Body of pancreas (tissue), 4 donors: ENCODE results near the gene LY6G6F. TPM values are rescaled to one million over a fixed set of nuclear protein-coding genes. Genes with fewer than 3 reads are reported as not detected.

Experiments
- ATAC-seq: fragments of 150-250 bp; one replicate; pipeline ENCODE4 v1.9.1; 2016
- DNase-seq, 4 donors: peaks; one replicate each; pipeline ENCODE4 v3.0.0-alpha.2; 2019
- H3K27ac ChIP-seq, 4 donors: fragments of 200-600 bp; sonication (generic); 1 replicate in 3 of 4; 2 replicates in 1 of 4; pipeline versions ENCODE4 v1.5.1 to v1.6.1; 2016 to 2019; ENCODE audit warnings: mild to moderate bottlenecking in 1 of 4, mixed read lengths in 1 of 4, moderate library complexity in 1 of 4
- H3K27me3 ChIP-seq, 2 donors: fragments of 200-600 bp; sonication (generic); one replicate each; pipeline ENCODE4 v1.6.0; 2016; ENCODE audit warnings: mild to moderate bottlenecking in 1 of 2
- H3K36me3 ChIP-seq, 2 donors: fragments of 200-600 bp; sonication (generic); replicated peaks in 1 of 2; 2 replicates each; pipeline ENCODE4 v1.5.1; 2016; ENCODE audit warnings: low read depth in 2 of 2; ENCODE audit not compliant: insufficient read depth in 1 of 2
- H3K4me1 ChIP-seq: fragments of 200-600 bp; sonication (generic); one replicate; pipeline ENCODE4 v1.6.0; 2016
- H3K4me3 ChIP-seq, 2 donors: fragments of 200-600 bp; sonication (generic); 1 replicate in 1 of 2; 2 replicates in 1 of 2; pipeline ENCODE4 v1.5.1; 2016 to 2019
- H3K9me3 ChIP-seq, 3 donors: fragments of 200-600 bp; sonication (generic); 1 replicate in 2 of 3; 2 replicates in 1 of 3; pipeline ENCODE4 v1.5.1; 2016
- POLR2A ChIP-seq, 3 donors: fragments of 450-650 bp; IDR thresholded peaks; one replicate each; pipeline ENCODE4 v1.6.1; 2016; ENCODE audit warnings: antibody characterized with exemption in 3 of 3, mild to moderate bottlenecking in 2 of 3
- WGBS, 2 donors: methylation state at CpG; one replicate each; pipeline ENCODE4 v1.1.5; 2017; 5-methylcytosine and 5-hydroxymethylcytosine counted together
- intact Hi-C: fragments of 100-400 bp; cut with DNase I; formaldehyde crosslinking; loops from one replicate; pipeline ENCODE4 v1.15.1; 2023
- total RNA-seq, 2 donors: library from RNA; depleted of rRNA; stranded (reverse); fragments of >200 nt; gene quantifications; one replicate each; pipeline ENCODE4 v1.1.0, GENCODE V29; 2016
- TF ChIP-seq, protein P1 (sequence below), 7 experiments: fragments of 450-650 bp in 4 of 7; fragments of 200-600 bp in 3 of 7; sonication (generic) in 3 of 7; IDR thresholded peaks; one replicate each; pipeline ENCODE4 v1.5.1; 2016 to 2019; ENCODE audit warnings: antibody characterized with exemption in 7 of 7

The LY6G6F gene
- total RNA-seq, 2 donors from 2014 or later: not detected

DNA sequence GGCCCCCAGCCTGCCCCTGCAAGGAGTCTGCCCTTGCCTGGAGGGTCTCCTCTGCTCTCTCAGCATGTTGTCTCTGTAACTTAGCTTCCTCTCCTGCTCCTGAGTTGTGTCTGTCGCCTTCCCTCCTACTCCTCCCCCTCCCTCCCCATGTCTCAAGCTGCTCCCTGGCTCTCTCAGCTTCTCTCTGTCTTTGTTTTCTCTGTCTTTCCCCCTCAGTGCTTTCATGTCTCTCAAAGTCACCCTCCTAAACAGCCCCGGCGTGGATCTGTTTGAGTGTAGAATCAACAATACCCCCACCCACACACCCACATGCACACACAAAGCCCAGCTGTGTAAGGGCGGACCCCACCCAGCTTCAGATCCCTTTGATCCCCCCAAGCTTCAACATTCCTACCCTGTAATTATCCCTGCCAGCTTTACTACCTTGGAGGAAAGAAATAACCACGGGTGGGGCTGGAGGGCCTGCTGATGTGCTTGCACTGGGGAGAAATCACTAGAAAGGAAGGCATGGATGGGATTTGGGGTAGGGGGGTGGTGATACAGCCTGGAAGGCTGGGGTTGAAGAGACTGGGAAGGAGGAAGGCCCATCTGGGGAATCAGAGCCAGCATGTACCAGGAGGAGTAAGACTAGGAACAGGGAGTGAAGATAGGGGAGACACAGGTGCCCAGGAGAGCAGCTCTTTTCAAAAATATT is 7.5 kb downstream of the LY6G6F start:
- Histone ChIP-seq H3K4me3 (no peak overlapping the region), H3K36me3 (no peaks in the 10 kb centered on the region), H3K27me3 (no peaks in the 10 kb centered on the region), H3K9me3 (no peaks in the 10 kb centered on the region), H3K4me1 (peaks cover 11% of the 10 kb centered on the region), H3K27ac (no peak overlapping the region)
- no peak for DNase-seq
- WGBS, 2 donors: 33 to 40% methylated on average over 5 of the region's 5 CpGs
- intact Hi-C loops: no loop called here
- TF ChIP-seq, protein P1, sequence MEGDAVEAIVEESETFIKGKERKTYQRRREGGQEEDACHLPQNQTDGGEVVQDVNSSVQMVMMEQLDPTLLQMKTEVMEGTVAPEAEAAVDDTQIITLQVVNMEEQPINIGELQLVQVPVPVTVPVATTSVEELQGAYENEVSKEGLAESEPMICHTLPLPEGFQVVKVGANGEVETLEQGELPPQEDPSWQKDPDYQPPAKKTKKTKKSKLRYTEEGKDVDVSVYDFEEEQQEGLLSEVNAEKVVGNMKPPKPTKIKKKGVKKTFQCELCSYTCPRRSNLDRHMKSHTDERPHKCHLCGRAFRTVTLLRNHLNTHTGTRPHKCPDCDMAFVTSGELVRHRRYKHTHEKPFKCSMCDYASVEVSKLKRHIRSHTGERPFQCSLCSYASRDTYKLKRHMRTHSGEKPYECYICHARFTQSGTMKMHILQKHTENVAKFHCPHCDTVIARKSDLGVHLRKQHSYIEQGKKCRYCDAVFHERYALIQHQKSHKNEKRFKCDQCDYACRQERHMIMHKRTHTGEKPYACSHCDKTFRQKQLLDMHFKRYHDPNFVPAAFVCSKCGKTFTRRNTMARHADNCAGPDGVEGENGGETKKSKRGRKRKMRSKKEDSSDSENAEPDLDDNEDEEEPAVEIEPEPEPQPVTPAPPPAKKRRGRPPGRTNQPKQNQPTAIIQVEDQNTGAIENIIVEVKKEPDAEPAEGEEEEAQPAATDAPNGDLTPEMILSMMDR (IDR thresholded peaks at IDR 0.05): no peak
- TF ChIP-seq POLR2A (IDR thresholded peaks at IDR 0.05): no peak
- no peak for ATAC-seq

DNA sequence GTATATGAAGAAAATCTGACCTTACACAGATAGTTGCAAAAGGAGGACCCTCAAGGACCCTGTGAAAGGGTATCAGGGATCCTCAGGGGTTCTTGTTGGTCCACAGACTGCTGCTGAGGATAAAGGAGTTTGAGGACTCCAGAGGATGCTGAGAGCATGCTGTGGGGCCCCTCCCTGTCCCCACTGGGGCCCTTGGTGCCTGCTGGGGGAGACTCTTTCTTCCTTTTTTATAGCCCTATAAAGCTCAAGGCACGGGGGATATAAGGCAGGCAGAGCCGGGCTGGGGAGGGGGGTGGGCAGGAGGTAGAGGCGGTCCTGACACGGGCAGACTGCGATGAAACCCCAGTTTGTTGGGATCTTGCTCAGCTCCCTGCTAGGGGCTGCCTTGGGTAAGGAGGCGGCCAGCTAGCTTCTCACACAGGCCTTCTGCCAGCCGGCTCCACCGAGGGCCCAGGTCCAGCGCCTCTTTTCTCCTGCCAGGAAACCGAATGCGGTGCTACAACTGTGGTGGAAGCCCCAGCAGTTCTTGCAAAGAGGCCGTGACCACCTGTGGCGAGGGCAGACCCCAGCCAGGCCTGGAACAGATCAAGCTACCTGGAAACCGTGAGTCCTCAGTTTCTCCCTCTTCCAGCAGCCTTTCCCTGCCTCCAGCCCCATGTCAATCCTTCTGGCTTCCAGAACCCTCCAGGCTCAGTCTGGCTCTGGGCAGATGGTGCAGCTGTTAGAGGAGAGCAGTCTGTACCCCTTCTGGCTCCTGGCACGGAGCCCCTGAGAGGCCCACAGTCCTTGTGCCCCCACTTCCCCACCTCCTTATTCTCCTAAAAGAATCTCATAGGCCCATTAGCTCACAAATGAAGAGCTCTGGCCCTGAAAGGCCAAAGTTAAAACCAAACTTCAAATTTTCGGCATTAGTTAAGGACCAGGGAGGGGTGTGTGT is 8.6 kb downstream of the LY6G6F start, which contains the start of gene LY6G6D:
Gene LY6G6D, plus strand, starts transcription at position 327 of the 937 bp plus-strand sequence. Its CDS starts 8 bp downstream, at position 335.
- H3K27ac ChIP-seq: no peak within 1 kb of the TSS
- H3K4me1 ChIP-seq: peaks cover 11% of the 10 kb centered on the region
- no peak for TF ChIP-seq POLR2A (IDR thresholded peaks at IDR 0.05)
- TF ChIP-seq, protein P1 (IDR thresholded peaks at IDR 0.05): no peak
- no peaks in the 10 kb centered on the region for H3K36me3 ChIP-seq
- no peak within 1 kb of the TSS for H3K4me3 ChIP-seq
- no peaks in the 10 kb centered on the region for H3K27me3 ChIP-seq
- intact Hi-C loops: no loop called here
- no peak for ATAC-seq
- DNase-seq: no peak
- H3K9me3 ChIP-seq: no peaks in the 10 kb centered on the region
- WGBS, 2 donors: 72 to 77% methylated on average over 16 of the region's 16 CpGs

DNA sequence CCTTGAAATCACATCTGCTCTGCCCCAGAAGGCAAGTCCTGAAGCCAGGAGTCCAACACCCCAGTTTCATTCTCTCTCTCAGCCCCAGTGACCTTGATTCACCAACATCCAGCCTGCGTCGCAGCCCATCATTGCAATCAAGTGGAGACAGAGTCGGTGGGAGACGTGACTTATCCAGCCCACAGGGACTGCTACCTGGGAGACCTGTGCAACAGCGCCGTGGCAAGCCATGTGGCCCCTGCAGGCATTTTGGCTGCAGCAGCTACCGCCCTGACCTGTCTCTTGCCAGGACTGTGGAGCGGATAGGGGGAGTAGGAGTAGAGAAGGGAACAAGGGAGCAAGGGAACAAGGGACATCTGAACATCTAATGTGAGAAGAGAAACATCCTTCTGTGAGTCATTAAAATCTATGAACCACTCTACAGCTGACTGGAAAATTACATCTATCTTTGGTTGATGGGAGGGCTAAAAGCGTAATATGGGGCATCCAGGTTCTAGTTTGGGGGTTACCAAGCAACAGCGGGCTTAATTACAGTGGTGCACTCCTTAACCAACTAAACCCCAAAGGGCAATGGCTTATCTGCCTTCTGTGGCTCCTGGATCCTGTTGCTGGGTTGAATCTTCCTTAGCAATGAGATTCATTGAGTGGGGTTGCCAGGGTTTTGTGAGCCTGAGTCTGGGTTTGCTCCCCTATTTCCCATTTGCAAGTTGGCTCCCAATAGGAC is 11.0 kb downstream of the LY6G6F start:
- Histone ChIP-seq H3K4me3 (no peak overlapping the region), H3K9me3 (no peaks in the 10 kb centered on the region), H3K36me3 (no peaks in the 10 kb centered on the region), H3K27me3 (no peaks in the 10 kb centered on the region), H3K4me1 (peaks cover 11% of the 10 kb centered on the region), H3K27ac (peak overlapping the region in 1 of 4 donors; percentile 30)
- TF ChIP-seq, protein P1 (IDR thresholded peaks at IDR 0.05): peak in 4 of 7 experiments; percentile 19 to 27 (median 22)
- no peak for TF ChIP-seq POLR2A (IDR thresholded peaks at IDR 0.05)
- DNase-seq: peak in 3 of 4 donors; percentile 44 to 48 (median 46)
- ATAC-seq: peak; percentile 55
- intact Hi-C loops: no loop called here
- WGBS, 2 donors: 63 to 72% methylated on average over 10 of the region's 10 CpGs

DNA sequence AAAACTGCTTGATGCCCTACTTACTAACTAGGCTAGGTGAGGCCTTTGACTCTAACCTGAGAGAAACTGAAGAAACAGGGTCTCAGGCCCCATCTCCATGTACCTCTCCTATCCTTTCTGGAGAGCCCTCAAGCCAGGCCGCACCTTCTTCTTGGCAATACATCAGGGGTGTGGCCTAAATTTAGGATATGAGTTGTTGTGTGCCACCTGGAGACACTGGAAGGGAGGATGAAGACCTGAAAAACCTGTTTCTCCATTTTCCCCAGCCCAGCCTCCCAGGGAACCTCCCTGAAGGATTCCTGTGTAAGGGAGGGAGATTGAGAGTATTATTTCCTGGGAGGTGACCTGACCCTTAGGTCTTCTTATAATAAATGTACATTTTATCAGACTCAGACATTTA is 11.6 kb downstream of the LY6G6F start:
- DNase-seq (peak in 3 of 4 donors; percentile 29 to 38 (median 30)), ATAC-seq (peak; percentile 58)
- Histone ChIP-seq H3K36me3 (no peaks in the 10 kb centered on the region), H3K27me3 (no peaks in the 10 kb centered on the region), H3K4me1 (peaks cover 11% of the 10 kb centered on the region), H3K27ac (peak overlapping the region in 2 of 4 donors; percentile 30), H3K4me3 (no peak overlapping the region), H3K9me3 (no peaks in the 10 kb centered on the region)
- no peak for TF ChIP-seq POLR2A (IDR thresholded peaks at IDR 0.05)
- TF ChIP-seq, protein P1 (IDR thresholded peaks at IDR 0.05): no peak
- 36 to 50% methylated on average over 1 of the region's 1 CpG for WGBS, 2 donors
- intact Hi-C loops: no loop called here
